SK-N-SH (cell line): ENCODE data around the gene FUT9. TPM values are rescaled to one million over a fixed set of nuclear protein-coding genes. Genes with fewer than 3 reads are reported as not detected.

Experiments used
- CTCF ChIA-PET: fragments of 300-600, 350-600 bp; formaldehyde crosslinking; extraction: SDS; loops from one replicate; lab custom pipeline; 2021; lab: Yijun Ruan, JAX
- POLR2A ChIA-PET: fragments of 350-600 bp; sonication (Branson Sonifier 250); formaldehyde crosslinking; extraction: SDS; loops from one replicate; lab custom pipeline; 2020; ENCODE audit warnings: antibody characterized with exemption, inconsistent platforms; lab: Yijun Ruan, JAX
- DNase-seq: peaks from one replicate; pipeline ENCODE4 v3.0.0; 2012
- H2AFZ ChIP-seq: fragments of 200-600 bp; sonication (generic); 2 replicates; pipeline ENCODE4 v1.8.1; 2016; ENCODE audit warnings: antibody characterized with exemption, mild to moderate bottlenecking, low read depth
- H3F3A ChIP-seq: fragments of 200-600 bp; sonication (generic); replicated peaks from 2 replicates; pipeline ENCODE3; 2016; ENCODE audit warnings: antibody characterized with exemption, mild to moderate bottlenecking; ENCODE audit not compliant: insufficient read depth
- H3K27ac ChIP-seq, 2 experiments: fragments of 200-500 bp in 1 of 2; fragments of 200-600 bp in 1 of 2; sonication (Bioruptor generic) in 1 of 2; sonication (generic), shearing (Covaris generic) in 1 of 2; 2 replicates each; pipeline versions ENCODE4 v1.5.1 to v1.6.1; 2014 to 2016; ENCODE audit warnings: low read depth in 2 of 2, inconsistent platforms in 1 of 2, low read length in 1 of 2, mild to moderate bottlenecking in 1 of 2, mixed read lengths in 1 of 2
- H3K27me3 ChIP-seq: fragments of 200-600 bp; sonication (generic), shearing (Covaris generic); 2 replicates; pipeline ENCODE4 v1.6.1; 2016; ENCODE audit warnings: mixed run types; ENCODE audit not compliant: insufficient read depth
- H3K36me3 ChIP-seq, 2 experiments: fragments of 200-500 bp in 1 of 2; fragments of 200-600 bp in 1 of 2; sonication (Bioruptor generic) in 1 of 2; sonication (generic) in 1 of 2; replicated peaks in 1 of 2; 2 replicates each; pipeline versions ENCODE3 to v1.5.1; 2014 to 2016; ENCODE audit warnings: low read length in 1 of 2, mild to moderate bottlenecking in 1 of 2; ENCODE audit not compliant: insufficient read depth in 2 of 2, control insufficient read depth in 1 of 2
- H3K4me1 ChIP-seq, 2 experiments: fragments of 200-500 bp in 1 of 2; fragments of 200-600 bp in 1 of 2; sonication (Bioruptor generic) in 1 of 2; sonication (generic), shearing (Covaris generic) in 1 of 2; 2 replicates each; pipeline versions ENCODE4 v1.5.1 to v1.6.1; 2014 to 2016; ENCODE audit warnings: low read depth in 1 of 2, low read length in 1 of 2, mixed run types in 1 of 2; ENCODE audit not compliant: insufficient read depth in 2 of 2, control insufficient read depth in 1 of 2
- H3K4me2 ChIP-seq: fragments of 200-600 bp; sonication (generic), shearing (Covaris generic); 2 replicates; pipeline ENCODE4 v1.6.1; 2017; ENCODE audit warnings: mixed run types
- H3K4me3 ChIP-seq, 2 experiments: fragments of 200-500 bp in 1 of 2; fragments of 200-600 bp in 1 of 2; sonication (Bioruptor generic) in 1 of 2; sonication (generic), shearing (Covaris generic) in 1 of 2; 2 replicates each; pipeline versions ENCODE4 v1.5.1 to v1.8.1; 2014 to 2016; ENCODE audit warnings: low read depth in 2 of 2, inconsistent platforms in 1 of 2, low read length in 1 of 2, mild to moderate bottlenecking in 1 of 2, mixed read lengths in 1 of 2, moderate library complexity in 1 of 2
- H3K79me2 ChIP-seq: fragments of 200-600 bp; sonication (generic); 2 replicates; pipeline ENCODE4 v1.8.1; 2017; ENCODE audit warnings: mild to moderate bottlenecking; ENCODE audit not compliant: insufficient read depth
- H3K9ac ChIP-seq: fragments of 200-600 bp; sonication (generic); 2 replicates; pipeline ENCODE4 v1.6.1; 2017; ENCODE audit warnings: mixed run types
- H3K9me2 ChIP-seq: fragments of 200-600 bp; sonication (generic); 2 replicates; pipeline ENCODE4 v1.6.1; 2017; ENCODE audit warnings: mixed run types
- H3K9me3 ChIP-seq: fragments of 200-600 bp; sonication (generic); 2 replicates; pipeline ENCODE4 v1.6.1; 2017; ENCODE audit warnings: mixed run types, mild to moderate bottlenecking, moderate library complexity
- H4K20me1 ChIP-seq: fragments of 200-600 bp; sonication (generic); 2 replicates; pipeline ENCODE4 v1.6.1; 2017; ENCODE audit warnings: mild to moderate bottlenecking, mixed run types; ENCODE audit not compliant: insufficient read depth
- CHD2 ChIP-seq: fragments of 150-350 bp; IDR thresholded peaks from 2 replicates; pipeline ENCODE4 v1.6.1; 2018; ENCODE audit warnings: low read length; ENCODE audit not compliant: partially characterized antibody
- CTCF ChIP-seq: fragments of 200-600 bp; sonication (generic); IDR thresholded peaks from 2 replicates; pipeline ENCODE4 v1.6.1; 2017; ENCODE audit warnings: antibody characterized with exemption, mild to moderate bottlenecking, moderate library complexity
- EZH2phosphoT487 ChIP-seq: fragments of 200-600 bp; sonication (generic); IDR thresholded peaks from 2 replicates; pipeline ENCODE4 v1.6.1; 2017; ENCODE audit warnings: low read depth, mixed run types, mild to moderate bottlenecking, antibody characterized with exemption, moderate library complexity, borderline replicate concordance
- FOSL2 ChIP-seq: IDR thresholded peaks from 2 replicates; pipeline ENCODE4 v1.4.0; 2012; ENCODE audit warnings: low read depth, mild to moderate bottlenecking, moderate library complexity, borderline replicate concordance
- FOXJ3 ChIP-seq: sonication (generic); formaldehyde crosslinking; IDR thresholded peaks from 2 replicates; pipeline ENCODE4 v1.5.1; 2020; ENCODE audit warnings: mild to moderate bottlenecking, missing genetic modification reagents
- MEF2A ChIP-seq: IDR thresholded peaks from 2 replicates; pipeline ENCODE4 v1.4.0; 2012; ENCODE audit warnings: low read depth, borderline replicate concordance
- NRF1 ChIP-seq: IDR thresholded peaks from 2 replicates; pipeline ENCODE4 v1.6.1; 2012; ENCODE audit warnings: low read depth, mild to moderate bottlenecking, low read length
- PBX3 ChIP-seq: IDR thresholded peaks from 2 replicates; pipeline ENCODE4; 2012
- POLR2AphosphoS5 ChIP-seq: IDR thresholded peaks from 2 replicates; pipeline ENCODE4 v1.6.1; 2012; ENCODE audit warnings: low read depth, low read length
- RCOR1 ChIP-seq: fragments of 150-350 bp; IDR thresholded peaks from 2 replicates; pipeline ENCODE4 v1.6.1; 2017; ENCODE audit warnings: antibody characterized with exemption, low read length
- SMC3 ChIP-seq: IDR thresholded peaks from 2 replicates; pipeline ENCODE4 v1.6.1; 2012; ENCODE audit warnings: low read depth, low read length, improper control_type of control experiment
- TAF1 ChIP-seq: IDR thresholded peaks from 2 replicates; pipeline ENCODE4 v1.6.1; 2012; ENCODE audit warnings: low read depth, mild to moderate bottlenecking, low read length, moderate library complexity, borderline replicate concordance
- TCF12 ChIP-seq: IDR thresholded peaks from 2 replicates; pipeline ENCODE4 v1.4.0; 2012
- USF2 ChIP-seq: fragments of 150-350 bp; IDR thresholded peaks from 2 replicates; pipeline ENCODE4 v1.6.1; 2017; ENCODE audit warnings: antibody characterized with exemption, low read length, low read depth, borderline replicate concordance
- YY1 ChIP-seq: IDR thresholded peaks from 2 replicates; pipeline ENCODE4 v1.4.0; 2012; ENCODE audit warnings: low read depth, mild to moderate bottlenecking
- ZBTB33 ChIP-seq: IDR thresholded peaks from 2 replicates; pipeline ENCODE4 v1.4.0; 2012; ENCODE audit warnings: low read depth, borderline replicate concordance
- WGBS: methylation state at CpG from one replicate; pipeline ENCODE4 v1.1.6; 2017; ENCODE audit warnings: low lambda C conversion rate; 5-methylcytosine and 5-hydroxymethylcytosine counted together
- polyA plus RNA-seq, 3 experiments: library from polyadenylated mRNA; depleted of rRNA; stranded (reverse); fragments of >200 nt; gene quantifications; 2 replicates each; pipeline ENCODE4 v1.2.3, GENCODE V29; 2012

The FUT9 gene
- polyA plus RNA-seq, 1 of the 3 experiments (the other 2 are of a cell fraction), result under 0.01 TPM

- no peak for DNase-seq
- H3K79me2 ChIP-seq, result no peaks in the 10 kb centered on the region
- H3K4me2 ChIP-seq, result no peak overlapping the region
- H3K27me3 ChIP-seq, result no peaks in the 10 kb centered on the region
- 44% methylated on average over 2 of the region's 2 CpGs for WGBS
- no peak overlapping the region for H2AFZ ChIP-seq
- no peaks in the 10 kb centered on the region for H4K20me1 ChIP-seq
- ChIA-PET POLR2A (no interaction called here), CTCF (no interaction called here)
- no peak overlapping the region for H3K9ac ChIP-seq
- no peaks in the 10 kb centered on the region for H3K9me2 ChIP-seq
- H3F3A ChIP-seq, result no peaks in the 10 kb centered on the region
- TF ChIP-seq TAF1 (no peak), TCF12 (no peak), YY1 (no peak), FOSL2 (no peak), SMC3 (no peak), FOXJ3 (CRISPR knock-in tag) (no peak), USF2 (no peak), NRF1 (no peak), MEF2A (no peak), RCOR1 (no peak), PBX3 (no peak), EZH2phosphoT487 (no peak), CTCF (no peak), POLR2AphosphoS5 (no peak)
- no peaks in the 10 kb centered on the region for H3K9me3 ChIP-seq
- no peak overlapping the region for H3K27ac ChIP-seq
- no peaks in the 10 kb centered on the region for H3K36me3 ChIP-seq
- no peaks in the 10 kb centered on the region for H3K4me1 ChIP-seq
- no peak overlapping the region for H3K4me3 ChIP-seq
Measured at GRCh38 chr6:96162711-96163120, 146.9 kb downstream of the FUT9 start.

- Histone ChIP-seq H3K4me2 (no peak overlapping the region), H3K79me2 (no peaks in the 10 kb centered on the region), H3K9ac (no peak overlapping the region), H4K20me1 (no peaks in the 10 kb centered on the region), H3F3A (no peaks in the 10 kb centered on the region), H3K27ac (no peak overlapping the region), H2AFZ (no peak overlapping the region), H3K36me3 (no peaks in the 10 kb centered on the region), H3K9me3 (no peaks in the 10 kb centered on the region), H3K4me3 (no peak overlapping the region), H3K27me3 (no peaks in the 10 kb centered on the region), H3K4me1 (no peaks in the 10 kb centered on the region), H3K9me2 (no peaks in the 10 kb centered on the region)
- DNase-seq, result no peak
- CTCF ChIA-PET, result no interaction called here
- POLR2A ChIA-PET, result no interaction called here
- no peak for TF ChIP-seq CHD2
- no peak for TF ChIP-seq MEF2A
- no peak for TF ChIP-seq ZBTB33
- TF ChIP-seq PBX3, result no peak
- no peak for TF ChIP-seq CTCF
- no peak for TF ChIP-seq YY1
- TF ChIP-seq TCF12, result no peak
- TF ChIP-seq POLR2AphosphoS5, result no peak
- TF ChIP-seq TAF1, result no peak
- no peak for TF ChIP-seq USF2
Measured at GRCh38 chr6:96164802-96165201, 149.0 kb downstream of the FUT9 start.
